Esophagus squamous epithelium (tissue), 5 donors: ENCODE measurements around the gene C17orf50. TPM values are rescaled to one million over a fixed set of nuclear protein-coding genes. Genes with fewer than 3 reads are reported as not detected.

ENCODE experiments used
- DNase-seq: peaks from one replicate; lab custom pipeline; 2025; lab: John Stamatoyannopoulos, UW
- H3K27ac ChIP-seq, 4 donors: fragments of 200-600 bp; sonication (generic); one replicate each; pipeline ENCODE4 v1.5.1; 2016 to 2019; ENCODE audit warnings: mild to moderate bottlenecking in 1 of 4
- H3K27me3 ChIP-seq, 4 donors: fragments of 200-600 bp; sonication (generic); 1 replicate in 3 of 4; 2 replicates in 1 of 4; pipeline versions ENCODE4 v1.5.1 to v1.6.0; 2017 to 2021; ENCODE audit warnings: antibody characterized with exemption in 1 of 4
- H3K36me3 ChIP-seq, 3 donors: fragments of 200-600 bp; sonication (generic); one replicate each; pipeline ENCODE4 v1.5.1; 2016 to 2019
- H3K4me1 ChIP-seq, 3 donors: fragments of 200-600 bp; sonication (generic); one replicate each; pipeline ENCODE4 v1.5.1; 2017 to 2019
- H3K4me3 ChIP-seq, 4 donors: fragments of 200-600 bp; sonication (generic); 1 replicate in 3 of 4; 2 replicates in 1 of 4; pipeline ENCODE4 v1.5.1; 2016 to 2019; ENCODE audit warnings: mild to moderate bottlenecking in 2 of 4, moderate library complexity in 1 of 4
- H3K9me3 ChIP-seq, 3 donors: fragments of 200-600 bp; sonication (generic); one replicate each; pipeline ENCODE4 v1.5.1; 2016 to 2019
- CTCF ChIP-seq, 6 experiments: fragments of 450-650 bp in 4 of 6; fragments of 200-600 bp in 2 of 6; sonication (generic) in 2 of 6; IDR thresholded peaks; one replicate each; pipeline ENCODE4 v1.5.1; 2016 to 2019; ENCODE audit warnings: antibody characterized with exemption in 6 of 6, mild to moderate bottlenecking in 4 of 6, moderate library complexity in 4 of 6
- POLR2A ChIP-seq, 4 donors: fragments of 450-650 bp; IDR thresholded peaks; one replicate each; pipeline ENCODE4 v1.6.1; 2017; ENCODE audit warnings: antibody characterized with exemption in 4 of 4, mild to moderate bottlenecking in 4 of 4, moderate library complexity in 3 of 4
- WGBS, 2 donors: methylation state at CpG; one replicate each; pipeline ENCODE4 v1.1.5; 2018; 5-methylcytosine and 5-hydroxymethylcytosine counted together
- intact Hi-C: fragments of 100-400 bp; cut with DNase I; formaldehyde crosslinking; loops from one replicate; pipeline ENCODE4 v1.15.0; 2022
- total RNA-seq, 4 donors: library from RNA; depleted of rRNA; stranded (reverse); fragments of >200 nt; gene quantifications; one replicate each; pipeline ENCODE4 v1.1.0, GENCODE V29; 2016
- donor health status: DM: yes; HTN: yes; CAD: no.

Gene C17orf50
- total RNA-seq, 4 donors from 2014 or later = not detected

- TF ChIP-seq POLR2A (IDR thresholded peaks at IDR 0.05) (no peak), CTCF (IDR thresholded peaks at IDR 0.05) (no peak)
- Histone ChIP-seq H3K4me3 (no peak overlapping the region), H3K4me1 (peaks cover 10 to 50% (median 35%) of the 10 kb centered on the region in 3 donors), H3K27ac (peak overlapping the region in 3 of 4 donors; percentile 21 to 80 (median 69)), H3K27me3 (peaks cover 0 to 9% (median 0%) of the 10 kb centered on the region in 4 donors), H3K36me3 (no peaks in the 10 kb centered on the region), H3K9me3 (no peaks in the 10 kb centered on the region)
- WGBS, 2 donors = 50 to 57% methylated on average over 5 to 6 of the region's 9 CpGs
- intact Hi-C loops = no loop called here
- DNase-seq = no peak
Observed at GRCh38 chr17:35801583-35802224, 41.0 kb downstream of the C17orf50 start.

- Histone ChIP-seq H3K4me3 (no peak overlapping the region), H3K9me3 (no peaks in the 10 kb centered on the region), H3K27ac (peak overlapping the region; percentile 27 to 58 (median 52)), H3K36me3 (no peaks in the 10 kb centered on the region), H3K4me1 (peaks cover 18 to 45% (median 36%) of the 10 kb centered on the region in 3 donors), H3K27me3 (no peaks in the 10 kb centered on the region)
- TF ChIP-seq CTCF (IDR thresholded peaks at IDR 0.05) (peak; percentile 61 to 95 (median 90)), POLR2A (IDR thresholded peaks at IDR 0.05) (no peak)
- intact Hi-C loops = loop anchor here (2.0 kb wide), 1 partner anchor 40 kb away; no protein-coding TSS in a partner anchor
- 19 to 50% methylated on average over 1 of the region's 1 CpG for WGBS, 2 donors
- no peak for DNase-seq
Observed at GRCh38 chr17:35804658-35805192, 44.0 kb downstream of the C17orf50 start.

GRCh38 chr17:35807371-35808144 is 46.9 kb downstream of the C17orf50 start:
- intact Hi-C loops = no loop called here
- no peak overlapping the region for H3K4me3 ChIP-seq
- H3K9me3 ChIP-seq = no peaks in the 10 kb centered on the region
- H3K4me1 ChIP-seq = peaks cover 20 to 44% (median 22%) of the 10 kb centered on the region in 3 donors
- WGBS, 2 donors = 81 to 86% methylated on average over 7 of the region's 7 CpGs
- H3K27ac ChIP-seq = no peak overlapping the region
- TF ChIP-seq POLR2A (IDR thresholded peaks at IDR 0.05) = no peak
- H3K27me3 ChIP-seq = no peaks in the 10 kb centered on the region
- no peak for DNase-seq
- no peaks in the 10 kb centered on the region for H3K36me3 ChIP-seq

- Histone ChIP-seq H3K27ac (peak overlapping the region; percentile 94 to 99 (median 98)), H3K27me3 (no peaks in the 10 kb centered on the region), H3K4me1 (peaks cover 20 to 50% (median 22%) of the 10 kb centered on the region in 3 donors), H3K9me3 (no peaks in the 10 kb centered on the region), H3K36me3 (no peaks in the 10 kb centered on the region), H3K4me3 (peak overlapping the region; percentile 79 to 94 (median 88))
- WGBS, 2 donors = 24 to 31% methylated on average over 18 to 19 of the region's 19 CpGs
- TF ChIP-seq POLR2A (IDR thresholded peaks at IDR 0.05) = no peak
- no peak for TF ChIP-seq CTCF (IDR thresholded peaks at IDR 0.05)
- intact Hi-C loops = no loop called here
- DNase-seq = no peak
Observed at GRCh38 chr17:35808240-35808961, 47.7 kb downstream of the C17orf50 start.
